ENCODE measurements around the gene ARMC7.
"Not testable (repeated sequence)": the region's sequence is repeated elsewhere in the genome, so short reads cannot be mapped to it uniquely, and the experiment has no call there.

Gene ARMC7

DNA sequence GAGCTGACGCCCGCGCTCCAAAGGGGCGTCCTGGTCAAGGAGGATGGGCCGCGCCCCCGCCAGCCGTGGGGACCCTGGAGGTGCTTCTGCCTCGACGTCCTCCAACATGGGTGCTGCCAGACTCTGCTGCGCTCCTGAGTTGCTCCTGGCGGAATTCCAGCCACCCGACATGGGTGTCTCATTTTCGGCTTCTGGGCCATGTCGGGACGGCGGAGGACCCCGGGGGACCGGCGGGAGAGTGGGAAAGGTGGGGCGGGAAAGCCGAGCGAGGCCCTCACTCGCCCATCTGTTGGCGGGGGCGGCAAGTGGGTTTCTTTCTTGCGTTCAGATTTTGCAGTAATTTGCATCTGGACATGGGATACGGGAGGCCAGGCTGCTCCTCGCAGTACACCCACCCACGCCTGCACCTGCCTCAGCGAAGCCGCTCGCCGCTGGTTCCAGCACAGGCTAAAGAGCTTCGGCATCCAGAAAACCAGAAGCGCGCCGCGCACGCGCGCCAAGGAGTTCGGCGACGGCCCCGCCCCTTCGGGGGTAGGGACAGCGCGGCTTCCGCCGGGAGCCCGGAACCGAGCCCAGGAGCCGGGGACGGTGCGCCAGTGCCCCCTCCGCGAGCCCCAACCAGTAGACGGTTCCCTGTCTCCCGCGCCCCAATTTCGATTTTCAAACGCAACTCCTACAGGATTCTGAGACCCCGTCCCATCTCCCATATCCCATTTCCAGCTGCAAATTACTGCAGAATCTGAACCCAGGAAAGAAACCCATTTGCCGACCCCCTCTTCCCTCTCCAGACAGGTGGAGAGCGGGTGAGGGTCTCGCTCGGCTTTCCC lies at the start of gene ARMC7:
Gene ARMC7 (plus strand): TSS at position 563 of the 827 bp plus-strand sequence. CDS start 320 bp downstream, outside the sequence.
- DNase-seq (ENCODE audit: low read depth in 2 of 2, low spot score in 1 of 2) = peak; percentile 72 to 82

DNA sequence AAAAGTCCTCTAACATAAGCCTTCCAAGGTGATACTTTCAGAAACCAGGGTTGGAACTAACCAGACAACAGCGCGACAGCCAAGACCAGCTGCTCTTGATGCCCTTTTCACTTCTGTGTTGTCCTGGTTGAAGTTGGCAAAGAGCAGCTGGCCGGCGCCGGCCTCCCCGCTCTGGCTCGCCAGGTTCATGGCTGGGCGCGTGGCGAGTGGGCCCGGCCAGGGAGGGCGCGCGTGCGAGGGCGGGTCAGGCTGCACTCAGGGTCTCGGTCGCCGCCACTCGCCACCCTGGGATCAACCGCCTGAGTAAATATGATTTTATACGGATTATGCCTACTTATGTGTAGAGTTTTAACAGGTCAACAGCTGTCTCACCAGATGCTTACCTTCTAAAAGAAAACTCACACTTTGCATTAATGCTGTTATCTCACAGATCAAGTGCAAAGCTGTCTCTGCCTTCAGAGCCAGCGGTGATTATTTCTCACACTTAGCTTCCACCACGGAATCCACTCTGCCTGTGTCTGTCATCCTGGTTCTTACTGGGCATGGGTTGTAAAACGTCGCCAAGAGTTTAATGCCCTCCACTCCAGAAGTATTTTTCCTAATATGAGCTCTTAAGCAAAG lies 49.2 kb upstream of the ARMC7 start:
- no peak for DNase-seq (ENCODE audit: low read depth in 2 of 2, low spot score in 1 of 2)

DNA sequence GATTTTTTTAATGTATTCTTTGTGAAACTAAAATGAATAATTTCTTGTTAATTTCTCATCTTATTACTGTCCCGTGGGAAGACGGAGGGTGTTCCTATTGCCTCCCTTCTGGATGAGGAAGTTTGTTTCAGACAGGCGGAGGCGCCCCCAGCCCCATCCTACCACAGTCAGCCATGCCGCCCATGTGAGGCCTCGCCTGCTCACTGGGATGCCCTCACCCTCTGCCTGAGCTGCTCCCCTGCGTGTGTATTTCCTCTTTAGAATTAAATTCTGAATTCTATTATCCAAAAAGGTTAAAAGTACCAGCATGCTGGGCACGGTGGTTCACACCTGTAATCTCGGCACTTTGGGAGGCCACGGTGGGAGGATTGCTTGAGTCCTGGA lies 48.7 kb upstream of the ARMC7 start:
- no peak for DNase-seq (ENCODE audit: low read depth in 2 of 2, low spot score in 1 of 2)

DNA sequence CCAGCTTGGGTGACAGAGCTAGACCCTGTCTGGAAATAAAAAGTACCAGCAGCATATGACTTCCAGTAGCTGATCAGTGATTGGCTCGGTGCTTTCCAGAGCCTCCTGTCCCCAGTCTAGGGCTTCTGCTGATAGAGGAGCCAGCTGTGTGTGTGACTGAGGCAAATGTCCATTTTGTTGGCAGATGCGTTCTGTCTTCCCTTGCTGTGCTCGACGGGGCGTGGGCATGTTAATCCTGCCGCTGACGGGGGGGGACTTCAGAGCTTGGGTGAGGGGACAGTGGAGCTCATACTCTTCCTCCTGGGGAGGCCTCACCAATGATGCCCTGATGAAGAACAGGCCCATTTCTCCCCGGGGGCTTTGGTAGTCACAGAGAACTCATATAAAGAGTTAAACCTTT lies 48.2 kb upstream of the ARMC7 start:
- no peak for DNase-seq (ENCODE audit: low read depth in 2 of 2, low spot score in 1 of 2)

DNA sequence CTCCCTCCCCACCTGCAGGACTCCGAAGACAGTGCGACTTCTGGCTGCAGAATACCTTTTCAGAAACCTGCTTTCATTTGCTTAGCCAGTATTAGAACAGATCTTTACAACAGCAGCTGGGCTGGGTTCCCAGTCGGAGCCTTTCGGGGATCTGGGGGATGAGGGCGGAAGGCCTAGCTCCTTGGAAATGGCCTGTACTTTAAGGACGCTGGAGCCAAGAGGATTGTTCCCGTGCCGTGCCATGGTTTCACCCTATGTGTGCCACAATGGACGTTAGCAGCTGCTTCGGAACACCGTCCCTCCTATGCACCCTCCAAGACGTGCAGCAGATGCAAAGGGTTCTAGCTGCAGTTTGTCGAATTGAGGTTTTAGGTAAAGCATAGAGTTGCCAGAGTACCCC lies 46.6 kb upstream of the ARMC7 start:
- no peak for DNase-seq (ENCODE audit: low read depth in 2 of 2, low spot score in 1 of 2)

DNA sequence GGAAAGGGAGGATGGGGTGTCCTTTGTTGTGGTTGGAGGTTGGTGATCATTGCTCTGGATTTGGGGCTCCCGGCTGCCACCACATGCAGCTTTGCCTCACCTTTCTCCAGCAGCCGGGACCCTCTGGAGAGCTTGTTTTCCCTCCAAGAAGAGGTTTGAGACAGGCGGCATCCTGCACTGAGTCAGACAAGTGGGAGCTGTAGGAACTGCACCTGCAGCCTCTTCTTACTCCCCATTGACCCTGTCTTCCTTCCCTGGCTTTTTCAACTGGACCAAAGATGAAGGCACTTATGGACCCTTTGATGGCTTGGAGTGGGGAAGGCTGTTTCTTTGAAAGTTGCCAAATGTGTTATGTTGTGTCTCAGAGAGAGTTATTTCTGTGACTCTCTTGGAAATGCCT lies 46.1 kb upstream of the ARMC7 start:
- DNase-seq (ENCODE audit: low read depth in 2 of 2, low spot score in 1 of 2) = no peak

DNA sequence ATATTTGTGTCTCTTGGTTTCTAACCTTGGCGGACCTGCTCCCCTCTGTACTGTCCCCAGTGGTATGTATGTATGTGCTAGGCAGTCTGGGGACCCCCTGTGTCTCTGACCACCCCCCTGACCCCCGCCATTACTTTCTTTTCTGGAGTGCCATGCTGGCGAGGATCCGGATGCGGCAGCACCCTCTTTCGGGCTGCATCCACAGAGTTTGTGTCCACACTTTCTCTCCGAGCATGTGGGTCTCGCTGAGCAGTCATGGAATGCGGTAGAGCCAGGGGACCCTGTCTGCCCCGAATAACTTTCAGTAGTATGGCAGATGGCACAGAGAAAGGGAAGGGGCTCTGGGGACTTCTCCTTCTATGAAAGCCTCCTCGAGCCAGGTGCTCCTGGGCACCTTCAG lies 45.7 kb upstream of the ARMC7 start:
- no peak for DNase-seq (ENCODE audit: low read depth in 2 of 2, low spot score in 1 of 2)

DNA sequence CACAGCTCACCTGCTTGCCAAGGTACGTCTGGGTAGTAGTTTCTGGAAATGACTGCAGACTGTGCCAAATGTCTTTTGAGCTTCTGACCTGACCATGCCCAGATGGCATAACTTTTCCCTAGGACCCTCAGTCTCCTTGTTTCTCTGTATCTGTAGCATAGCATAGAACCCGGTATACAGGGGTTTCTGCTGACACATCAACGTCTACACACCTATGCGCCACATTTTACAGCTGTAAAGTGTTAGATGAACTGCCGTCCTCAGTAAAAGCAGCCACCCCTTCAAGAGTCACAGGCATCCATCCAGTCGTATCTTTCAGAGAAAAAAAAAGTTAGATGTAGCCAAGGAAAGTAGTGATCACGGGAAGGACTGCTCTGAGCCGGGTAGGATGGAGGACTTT lies 45.3 kb upstream of the ARMC7 start:
- DNase-seq (ENCODE audit: low read depth in 2 of 2, low spot score in 1 of 2) = no peak

DNA sequence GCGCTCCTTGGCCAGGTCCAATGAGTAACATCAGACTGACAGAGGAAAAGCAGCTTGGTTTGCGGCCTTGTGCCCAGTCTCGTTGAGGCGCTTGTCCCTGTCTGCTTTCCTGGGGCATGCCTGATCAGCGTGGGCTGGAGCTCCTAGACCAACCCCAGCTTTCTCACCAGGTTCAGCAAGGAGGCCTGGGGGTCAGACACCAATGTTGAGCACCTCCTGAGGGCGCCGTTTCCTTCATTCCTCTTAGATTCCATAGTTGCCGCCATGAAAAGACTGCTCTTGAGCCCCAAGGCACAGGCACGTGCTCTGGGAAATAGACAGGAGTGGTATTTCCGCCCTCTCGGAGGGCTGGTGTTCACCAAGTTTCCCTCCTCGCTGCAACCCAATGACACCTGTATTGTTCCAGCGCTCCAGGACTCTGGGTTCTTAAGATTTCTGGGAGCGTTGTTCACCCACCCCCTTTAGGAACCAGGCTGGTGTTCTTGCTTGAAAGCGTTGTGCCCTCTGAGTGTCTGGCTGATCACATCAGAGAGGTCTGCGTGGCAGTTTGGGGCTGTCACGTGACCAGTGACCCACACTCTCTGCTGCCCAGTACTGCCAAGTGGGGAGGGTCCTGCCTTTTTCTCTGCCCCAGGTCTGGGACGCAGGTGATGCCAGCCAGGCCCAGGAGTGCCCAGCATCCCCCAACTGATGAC lies 44.8 kb upstream of the ARMC7 start:
- DNase-seq (ENCODE audit: low read depth in 2 of 2, low spot score in 1 of 2) = no peak

DNA sequence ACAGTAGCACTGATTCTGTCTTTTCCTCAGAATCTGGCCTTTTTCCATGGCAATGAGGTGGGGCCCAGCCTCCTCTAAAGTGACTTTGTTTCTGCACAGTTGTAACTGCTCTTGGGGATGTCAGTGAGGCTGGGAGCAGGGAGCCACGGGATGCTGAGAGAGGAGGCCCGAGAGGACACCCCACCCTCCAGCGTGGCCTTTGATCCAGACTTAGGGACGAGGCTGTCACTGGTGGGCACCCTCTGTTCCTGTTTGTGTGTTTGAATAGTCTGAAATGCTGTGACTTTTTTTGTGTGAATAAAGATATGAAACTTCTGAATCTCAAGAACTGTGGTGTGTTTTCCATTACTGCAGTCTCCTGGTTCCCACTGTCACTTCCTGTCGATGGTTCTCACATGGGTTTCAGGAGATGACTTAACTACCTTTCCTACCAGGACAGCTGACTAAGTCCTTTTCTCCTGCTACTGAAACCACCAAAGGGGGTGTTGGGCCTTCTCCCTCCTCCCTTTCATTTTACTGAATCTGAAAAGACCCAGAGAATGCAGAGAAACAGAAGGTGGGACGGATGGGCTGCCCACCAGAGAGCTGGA lies 44.1 kb upstream of the ARMC7 start:
- DNase-seq (ENCODE audit: low read depth in 2 of 2, low spot score in 1 of 2) = no peak

DNA sequence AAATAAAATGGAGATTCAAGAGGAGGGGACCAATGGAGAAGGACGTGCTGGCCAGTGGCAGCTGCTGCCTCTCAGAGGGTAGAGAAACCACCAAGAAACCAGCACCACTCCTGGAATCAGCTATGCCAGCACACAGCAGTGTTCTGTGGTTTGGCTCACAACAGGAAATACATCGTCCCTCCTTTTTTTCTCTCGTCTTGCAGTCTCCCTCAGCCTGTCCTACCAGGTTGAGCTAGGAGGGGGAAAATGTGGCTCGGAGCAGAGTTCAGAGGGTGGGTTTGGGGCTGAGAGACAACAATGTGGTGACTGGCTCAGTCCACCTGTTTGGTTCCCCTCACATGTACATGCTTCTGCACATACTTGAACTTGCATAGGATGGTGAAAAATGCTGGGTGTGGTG lies 41.9 kb upstream of the ARMC7 start:
- DNase-seq (ENCODE audit: low read depth in 2 of 2, low spot score in 1 of 2) = no peak

DNA sequence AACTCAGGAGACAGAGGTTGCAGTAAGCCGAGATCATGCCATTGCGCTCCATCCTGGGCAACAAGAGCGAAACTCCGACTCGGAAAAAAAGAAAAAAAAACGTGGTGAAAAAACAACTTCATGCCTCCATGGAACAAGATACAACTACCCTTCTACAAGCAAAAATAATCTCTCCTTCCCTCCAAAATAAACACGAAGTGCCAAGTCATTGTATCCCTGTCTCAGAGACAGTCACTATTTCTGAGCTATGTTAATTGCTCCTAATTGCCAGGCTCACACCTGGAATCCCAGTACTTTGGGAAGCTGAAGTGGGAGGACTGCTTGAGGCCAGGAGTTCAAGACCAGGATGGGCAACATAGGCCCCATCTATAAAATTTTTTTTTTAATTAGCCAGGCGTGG lies 41.0 kb upstream of the ARMC7 start:
- no peak for DNase-seq (ENCODE audit: low read depth in 2 of 2, low spot score in 1 of 2)

DNA sequence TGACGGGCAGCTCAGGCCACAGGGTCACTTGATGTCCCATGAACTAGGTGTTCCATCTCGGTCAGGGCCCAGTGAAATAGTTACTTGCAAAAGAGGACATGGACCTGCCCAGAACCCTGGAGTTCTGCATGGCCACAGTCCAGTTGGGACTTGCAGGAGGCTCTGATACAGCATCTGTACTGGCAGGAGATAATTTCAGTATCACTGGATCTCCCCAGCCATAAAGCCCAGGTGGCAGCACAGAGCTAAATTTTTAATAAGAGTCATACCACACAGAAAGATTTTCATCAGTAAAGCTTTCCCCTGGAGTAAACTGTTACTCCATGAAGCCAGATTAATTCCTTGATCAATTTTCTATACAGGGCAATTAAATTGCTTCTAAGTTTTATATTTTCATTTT lies 40.0 kb upstream of the ARMC7 start:
- no peak for DNase-seq (ENCODE audit: low read depth in 2 of 2, low spot score in 1 of 2)

DNA sequence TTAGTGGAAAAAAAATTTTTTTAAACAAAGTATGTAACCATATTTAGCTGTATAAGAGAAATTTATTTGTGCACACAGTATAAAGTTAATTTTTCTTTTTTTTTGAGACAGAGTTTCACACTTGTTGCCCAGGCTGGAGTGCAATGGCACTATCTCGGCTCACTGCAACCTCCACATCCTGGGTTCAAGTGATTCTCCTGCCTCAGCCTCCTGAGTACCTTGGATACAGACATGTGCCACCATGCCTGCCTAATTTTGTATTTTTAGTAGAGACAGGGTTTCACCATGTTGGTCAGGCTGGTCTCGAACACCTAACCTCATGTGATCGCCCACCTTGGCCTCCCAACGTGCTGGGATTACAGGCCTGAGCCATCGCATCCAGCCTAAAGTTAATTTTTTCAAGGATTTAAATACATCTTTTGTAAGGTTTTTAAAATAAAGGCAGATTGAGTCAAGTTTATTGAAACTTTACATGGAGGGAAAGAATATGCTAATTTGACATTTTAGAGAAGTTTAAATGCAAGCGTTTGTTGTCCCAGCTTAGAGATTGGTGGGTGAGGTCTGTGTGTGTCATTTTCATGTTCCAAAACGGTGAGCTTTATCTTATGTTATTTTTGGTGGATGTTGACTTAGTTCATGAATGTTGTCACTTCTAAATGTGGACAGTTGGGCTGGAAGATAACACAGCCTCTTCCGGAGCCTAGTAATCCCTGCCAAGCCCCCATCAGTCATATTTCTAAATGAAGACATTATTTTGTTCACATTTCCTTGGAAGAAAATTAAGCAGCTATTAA lies 38.1 kb upstream of the ARMC7 start:
- DNase-seq (ENCODE audit: low read depth in 2 of 2, low spot score in 1 of 2) = not testable (repeated sequence)

DNA sequence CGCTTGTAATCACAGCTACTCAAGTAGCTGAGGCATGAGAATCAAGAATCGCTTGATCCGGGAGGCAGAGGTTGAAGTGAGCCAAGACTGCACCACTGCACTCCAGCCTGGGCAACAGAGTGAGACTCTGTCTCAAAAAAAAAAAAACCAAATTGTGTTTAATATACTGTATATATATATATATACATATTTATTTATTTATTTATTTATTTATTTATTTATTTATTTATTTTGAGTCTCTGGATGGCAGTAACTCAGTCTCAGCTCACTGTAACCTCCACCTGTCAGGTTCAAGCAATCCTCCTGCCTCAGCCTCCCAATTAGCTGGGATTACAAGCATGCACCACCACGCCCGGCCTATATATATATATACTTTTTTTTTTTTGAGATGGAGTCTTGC lies 36.9 kb upstream of the ARMC7 start:
- DNase-seq (ENCODE audit: low read depth in 2 of 2, low spot score in 1 of 2) = not testable (repeated sequence)

DNA sequence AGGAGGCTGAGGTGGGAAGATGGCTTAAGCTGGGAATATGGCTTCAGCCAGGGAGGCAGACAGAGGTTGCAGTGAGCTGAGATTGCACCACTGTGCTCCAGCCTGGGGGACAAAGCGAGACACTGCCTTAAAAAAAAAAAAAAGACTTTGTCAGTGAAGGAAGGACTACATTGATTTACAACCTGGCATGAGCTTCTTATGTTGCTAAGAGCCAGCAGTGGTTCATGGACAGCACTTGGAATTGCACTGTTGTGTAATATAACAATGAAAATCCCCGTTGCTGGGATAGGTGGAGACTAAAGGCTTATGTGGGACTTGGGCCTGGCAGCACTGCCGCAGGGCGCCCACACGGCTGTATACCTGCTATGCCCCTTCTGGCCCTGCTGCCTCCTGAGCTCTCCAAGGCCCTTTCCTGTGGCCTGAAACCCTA lies 36.1 kb upstream of the ARMC7 start:
- DNase-seq (ENCODE audit: low read depth in 2 of 2, low spot score in 1 of 2) = no peak

DNA sequence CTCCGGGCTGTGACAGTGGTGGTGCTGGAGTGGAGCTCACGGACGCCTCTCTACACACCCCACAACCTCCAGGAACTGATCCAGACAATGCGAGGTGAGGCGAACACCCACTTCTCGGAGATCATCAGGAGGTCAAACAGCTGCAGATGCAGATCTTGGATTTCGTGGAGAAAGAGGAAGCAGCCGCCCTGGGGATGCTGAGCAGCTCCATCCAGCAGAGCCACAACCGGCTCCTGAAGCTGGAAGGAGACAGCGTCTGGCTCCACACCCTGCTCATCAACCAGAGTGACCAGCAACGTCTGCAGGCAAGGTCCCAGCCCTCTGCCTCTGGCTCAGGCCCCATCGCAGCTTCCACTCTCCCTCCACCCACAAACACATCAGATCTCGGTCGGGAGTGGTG lies 35.2 kb upstream of the ARMC7 start:
- DNase-seq (ENCODE audit: low read depth in 2 of 2, low spot score in 1 of 2) = no peak

DNA sequence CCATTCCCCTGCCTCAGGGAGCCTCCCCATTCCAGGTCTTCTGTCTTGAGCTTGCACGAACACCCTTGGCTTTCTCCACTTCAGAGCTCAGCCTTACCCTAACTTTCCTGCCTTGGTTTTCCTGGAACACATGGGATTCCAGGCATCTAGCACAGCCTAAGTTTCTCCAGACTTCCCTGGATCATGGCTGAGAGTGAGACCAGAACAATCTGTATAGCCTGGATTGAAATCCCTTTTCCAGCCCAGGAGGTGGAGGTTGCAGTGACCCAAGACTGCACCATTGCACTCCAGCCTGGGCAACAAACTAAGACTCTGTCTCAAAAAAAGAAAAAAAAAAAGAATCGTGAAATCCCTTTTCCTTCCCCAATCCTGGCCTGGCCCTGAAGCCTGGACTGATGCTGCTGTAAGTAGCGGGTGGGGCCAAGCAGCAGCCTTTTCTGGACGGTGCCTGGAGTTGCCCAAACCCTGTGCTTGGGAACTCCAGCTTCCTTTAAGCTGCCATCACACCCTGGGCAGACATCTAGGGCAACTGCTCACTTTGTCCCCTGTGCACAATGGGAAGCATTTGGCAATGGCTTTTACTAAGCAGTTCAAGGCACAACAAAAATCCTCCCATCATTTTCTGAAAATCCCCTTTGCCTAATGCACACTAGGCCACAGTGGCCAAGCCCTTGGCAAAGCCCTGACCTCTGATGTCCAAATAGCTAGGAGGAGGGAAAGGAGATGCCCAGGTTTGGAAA lies 34.0 kb upstream of the ARMC7 start:
- DNase-seq (ENCODE audit: low read depth in 2 of 2, low spot score in 1 of 2) = no peak

DNA sequence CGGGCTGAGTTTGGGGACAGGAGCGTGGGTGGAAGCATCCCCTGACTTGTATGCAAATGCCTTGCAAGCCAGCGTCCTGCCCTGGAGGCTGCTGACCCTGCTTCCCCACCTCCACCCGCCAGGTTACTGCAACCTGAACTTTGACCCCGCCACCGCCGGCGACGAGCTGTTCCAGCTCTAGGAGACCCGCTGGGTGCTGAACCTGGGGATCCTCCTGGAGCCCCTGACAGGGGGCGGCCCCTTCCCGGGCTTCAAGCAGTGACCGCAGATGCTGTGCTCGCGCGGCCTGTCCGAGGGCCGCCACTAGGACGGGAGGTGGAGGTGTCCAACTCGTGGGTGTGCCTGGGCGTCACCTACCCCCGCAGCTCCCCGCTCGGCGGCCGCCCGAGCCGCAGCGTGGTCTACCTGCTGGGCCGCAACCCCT lies 32.7 kb upstream of the ARMC7 start:
- no peak for DNase-seq (ENCODE audit: low read depth in 2 of 2, low spot score in 1 of 2)
